ENCODE data around the gene CCSAP.
A peak's percentile ranks its signal among the peaks of the same experiment; 100 is the strongest.
"Not testable (repeated sequence)": the region's sequence is repeated elsewhere in the genome, so short reads cannot be mapped to it uniquely, and the experiment has no call there.

Gene CCSAP

GRCh38 chr1:229364207-229365065 is 21.6 kb upstream of the CCSAP start:
- no peak for DNase-seq

- DNase-seq, result no peak
Observed at GRCh38 chr1:229363723-229364122, 20.9 kb upstream of the CCSAP start.

GRCh38 chr1:229360420-229360819 is 17.6 kb upstream of the CCSAP start:
- no peak for DNase-seq

- DNase-seq, result no peak
Observed at GRCh38 chr1:229355661-229356060, 12.8 kb upstream of the CCSAP start.

GRCh38 chr1:229354226-229354625 is 11.4 kb upstream of the CCSAP start:
- no peak for DNase-seq

- DNase-seq, result no peak
Observed at GRCh38 chr1:229352975-229353374, 10.1 kb upstream of the CCSAP start.

GRCh38 chr1:229349463-229350385 is 6.9 kb upstream of the CCSAP start:
- DNase-seq, result no peak

- DNase-seq, result no peak
Observed at GRCh38 chr1:229347528-229347927, 4.7 kb upstream of the CCSAP start.

GRCh38 chr1:229344937-229345684 is 2.3 kb upstream of the CCSAP start:
- DNase-seq, result no peak

GRCh38 chr1:229344139-229344538 is 1.3 kb upstream of the CCSAP start:
- DNase-seq, result peak; percentile 13

- DNase-seq, result peak; percentile 67
Observed at GRCh38 chr1:229341774-229342655, 832 bp downstream of the CCSAP start.

- no peak for DNase-seq
Observed at GRCh38 chr1:229340496-229340895, 2.4 kb downstream of the CCSAP start.

GRCh38 chr1:229339520-229339919 is 3.3 kb downstream of the CCSAP start:
- peak; percentile 19 for DNase-seq

GRCh38 chr1:229339086-229339485 is 3.8 kb downstream of the CCSAP start:
- DNase-seq, result no peak

GRCh38 chr1:229336345-229336744 is 6.5 kb downstream of the CCSAP start:
- DNase-seq, result no peak

- no peak for DNase-seq
Observed at GRCh38 chr1:229334716-229335115, 8.1 kb downstream of the CCSAP start.

GRCh38 chr1:229334269-229334668 is 8.6 kb downstream of the CCSAP start:
- DNase-seq, result no peak

GRCh38 chr1:229328598-229329362 is 14.1 kb downstream of the CCSAP start:
- no peak for DNase-seq

- not testable (repeated sequence) for DNase-seq
Observed at GRCh38 chr1:229327765-229328164, 15.1 kb downstream of the CCSAP start.

GRCh38 chr1:229326601-229327000 is 16.2 kb downstream of the CCSAP start:
- DNase-seq, result no peak

GRCh38 chr1:229325853-229326487 is 16.9 kb downstream of the CCSAP start:
- DNase-seq, result no peak
